AG09309 (cell line): ENCODE results near the gene PIGL.

ENCODE experiments used
- DNase-seq: peaks from one replicate; pipeline ENCODE4 v3.0.0-alpha.2; 2010; ENCODE audit warnings: low read depth
- H3K4me3 ChIP-seq: 2 replicates; pipeline ENCODE4 v1.5.1; 2011; ENCODE audit warnings: mild to moderate bottlenecking, low read depth, low read length, moderate library complexity; ENCODE audit not compliant: control insufficient read depth
- CTCF ChIP-seq: IDR thresholded peaks from 2 replicates; pipeline ENCODE4 v1.5.1; 2011; ENCODE audit warnings: mild to moderate bottlenecking, low read depth, low read length, inconsistent platforms; ENCODE audit not compliant: insufficient read depth, control insufficient read depth; ENCODE audit errors: missing control alignments

The PIGL gene

GRCh38 chr17:16273499-16273898 is 56.5 kb downstream of the PIGL start:
- no peak for DNase-seq
- H3K4me3 ChIP-seq = no peak overlapping the region

GRCh38 chr17:16273929-16274339 is 56.9 kb downstream of the PIGL start:
- TF ChIP-seq CTCF = no peak
- DNase-seq = no peak
- no peak overlapping the region for H3K4me3 ChIP-seq

More at GRCh38 chr17:16273499-16273898, 56.5 kb downstream of the PIGL start:
- TF ChIP-seq CTCF = no peak

DNA sequence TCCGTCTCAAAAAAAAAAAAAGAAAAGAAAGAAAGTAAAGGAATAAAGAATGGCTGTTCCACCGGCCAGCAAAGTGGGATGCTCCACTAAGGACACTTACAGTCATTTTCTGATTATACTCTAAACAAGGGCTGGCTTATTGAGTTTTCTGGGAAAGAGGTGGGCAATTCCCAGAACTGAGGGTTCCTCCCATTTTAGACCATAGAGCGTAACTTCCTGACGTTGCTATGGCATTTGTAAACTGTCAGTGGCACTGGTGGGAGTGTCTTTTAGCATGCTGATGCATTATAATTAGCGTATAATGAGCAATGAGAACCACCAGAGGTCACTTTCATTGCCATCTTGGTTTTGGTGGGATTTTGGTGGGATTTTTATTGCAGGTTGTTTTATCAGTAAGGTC is 58.0 kb downstream of the PIGL start:
- no peak for TF ChIP-seq CTCF
- DNase-seq = no peak

GRCh38 chr17:16277163-16277562 is 60.2 kb downstream of the PIGL start:
- H3K4me3 ChIP-seq = no peak overlapping the region
- TF ChIP-seq CTCF = no peak
- no peak for DNase-seq

More for the DNA sequence above, 58.0 kb downstream of the PIGL start:
- H3K4me3 ChIP-seq = no peak overlapping the region

DNA sequence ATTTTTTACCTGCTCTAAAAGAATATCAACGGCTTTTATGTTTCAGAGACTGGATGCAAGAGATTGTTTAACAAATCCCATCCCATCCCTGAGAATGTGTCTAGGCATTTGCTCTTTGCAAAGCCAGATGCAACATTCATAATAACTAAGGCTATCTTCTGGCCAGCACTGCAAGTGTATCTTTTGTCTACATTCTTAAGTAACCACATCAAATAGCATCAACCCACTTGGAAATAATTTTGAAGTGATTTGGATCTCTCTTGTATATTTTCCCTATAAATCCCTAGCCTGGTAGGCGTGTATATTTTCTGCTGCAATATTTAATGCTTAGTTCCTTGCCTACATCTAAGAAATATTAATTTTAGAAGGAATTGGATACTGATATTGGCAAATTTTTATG is 64.3 kb downstream of the PIGL start:
- H3K4me3 ChIP-seq = no peak overlapping the region
- no peak for TF ChIP-seq CTCF
- no peak for DNase-seq

DNA sequence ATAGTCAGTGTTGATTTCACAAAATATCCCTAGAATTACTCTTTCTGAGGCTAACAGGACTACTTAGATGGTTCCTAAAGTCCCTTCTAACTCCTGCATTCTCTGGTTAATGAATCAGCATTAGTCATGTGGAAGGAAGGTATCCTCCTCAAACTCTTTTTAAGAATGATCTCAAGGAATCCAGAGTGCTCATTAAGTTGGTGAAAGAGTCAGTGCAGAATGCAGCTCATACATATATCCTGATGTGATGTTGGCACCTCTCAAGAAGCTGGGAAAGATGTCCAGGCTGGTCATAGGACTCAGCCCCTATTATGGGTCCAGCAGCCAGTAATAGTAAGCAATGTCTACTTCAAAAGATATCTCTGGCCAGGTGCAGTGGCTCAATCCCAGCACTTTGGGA is 65.5 kb downstream of the PIGL start:
- H3K4me3 ChIP-seq = no peak overlapping the region
- TF ChIP-seq CTCF = no peak
- DNase-seq = no peak

- no peak overlapping the region for H3K4me3 ChIP-seq
- no peak for DNase-seq
- no peak for TF ChIP-seq CTCF
Measured at GRCh38 chr17:16283705-16284104, 66.7 kb downstream of the PIGL start.
